K562 (cell line): ENCODE measurements around the gene ODAD4. TPM values are rescaled to one million over a fixed set of nuclear protein-coding genes. Genes with fewer than 3 reads are reported as not detected.

Experiments
- BRD9 ChIP-seq: fragments of 450-650 bp; IDR thresholded peaks from 2 replicates; pipeline ENCODE4 v1.6.1; 2018; ENCODE audit warnings: low read depth; ENCODE audit not compliant: partially characterized antibody
- CAMTA2 ChIP-seq: fragments of 250-450 bp; sonication (Bioruptor Pico); conservative IDR thresholded peaks from 2 replicates; pipeline ENCODE4 v1.5.1; 2022
- CC2D1A ChIP-seq: fragments of 450-650 bp; IDR thresholded peaks from 2 replicates; pipeline ENCODE4 v1.6.1; 2017; ENCODE audit warnings: mild to moderate bottlenecking
- MAX ChIP-seq: sonication (generic); formaldehyde crosslinking; IDR thresholded peaks from 2 replicates; pipeline ENCODE4 v1.9.0; 2022; ENCODE audit warnings: mild to moderate bottlenecking, missing genetic modification reagents
- MECOM ChIP-seq: fragments of 250-450 bp; sonication (Bioruptor Pico); IDR thresholded peaks from 2 replicates; pipeline ENCODE4 v1.8.0; 2022; ENCODE audit warnings: inconsistent platforms
- POLR2A ChIP-seq: fragments of 450-650 bp; conservative IDR thresholded peaks from 2 replicates; pipeline ENCODE4 v1.6.1; 2016
- RBBP5 ChIP-seq: fragments of 200-600 bp; sonication (generic); IDR thresholded peaks from 2 replicates; pipeline ENCODE4 v1.6.1; 2012; ENCODE audit warnings: borderline replicate concordance, mild to moderate bottlenecking, low read length, control low read depth, inconsistent platforms; ENCODE audit not compliant: insufficient read depth, poor library complexity, severe bottlenecking
- TAF15 ChIP-seq: fragments of 200-400 bp; formaldehyde crosslinking; IDR thresholded peaks from 2 replicates; pipeline ENCODE4 v1.6.1; 2017; ENCODE audit warnings: mild to moderate bottlenecking, low read depth, low read length, moderate library complexity
- ZNF217 ChIP-seq: sonication (generic); formaldehyde crosslinking; IDR thresholded peaks from 2 replicates; pipeline ENCODE4 v1.8.0; 2022; ENCODE audit warnings: mild to moderate bottlenecking, missing genetic modification reagents
- ZNF609 ChIP-seq: sonication (generic); formaldehyde crosslinking; IDR thresholded peaks from 2 replicates; pipeline ENCODE4 v1.8.1; 2023; ENCODE audit warnings: missing genetic modification reagents, mild to moderate bottlenecking, borderline replicate concordance
- polyA plus RNA-seq, 8 experiments: library from polyadenylated mRNA; depleted of rRNA in 4 of 8; stranded (reverse) in 5 of 8; unstranded in 3 of 8; fragments of >200 nt; fragmentation: Nextera tagmentation in 2 of 8; fragmentation: Illumina TruSeq in 1 of 8; extraction: Ambion mirVana in 2 of 8; extraction: Trizol in 1 of 8; gene quantifications; 2 replicates each; pipeline versions ENCODE4 v1.2.1 to v1.2.3, GENCODE V29; 2011 to 2014; ENCODE audit warnings: inconsistent platforms in 1 of 8, missing spikeins in 1 of 8
- total RNA-seq, 7 experiments: library from RNA; depleted of rRNA in 6 of 7; stranded (reverse); fragments of >200 nt in 6 of 7; fragmentation: Illumina TruSeq in 2 of 7; extraction: Trizol in 2 of 7; gene quantifications; 2 replicates each; pipeline versions ENCODE4 v1.2.1 to v1.2.3, GENCODE V29; 2011 to 2021; ENCODE audit warnings: low replicate concordance in 1 of 7
- TF ChIP-seq, protein P1 (sequence below): fragments of 250-450 bp; sonication (Bioruptor Pico); IDR thresholded peaks from 2 replicates; pipeline ENCODE4 v1.4.0; 2020

ODAD4 gene
- total and polyA plus RNA-seq, 9 of the 15 experiments (the other 6 are each of a cell fraction or from before 2014, with no cell fraction given), result 0.09 to 0.98 (median 0.51) TPM

GRCh38 chr17:41966463-41967140 lies 36.2 kb downstream of the ODAD4 start, which contains the start of gene CNP (continued):
- TF ChIP-seq ZNF609 (CRISPR knock-in tag), result no peak
- TF ChIP-seq BRD9, result no peak
- TF ChIP-seq ZNF217 (CRISPR knock-in tag), result no peak
- TF ChIP-seq, protein P1, sequence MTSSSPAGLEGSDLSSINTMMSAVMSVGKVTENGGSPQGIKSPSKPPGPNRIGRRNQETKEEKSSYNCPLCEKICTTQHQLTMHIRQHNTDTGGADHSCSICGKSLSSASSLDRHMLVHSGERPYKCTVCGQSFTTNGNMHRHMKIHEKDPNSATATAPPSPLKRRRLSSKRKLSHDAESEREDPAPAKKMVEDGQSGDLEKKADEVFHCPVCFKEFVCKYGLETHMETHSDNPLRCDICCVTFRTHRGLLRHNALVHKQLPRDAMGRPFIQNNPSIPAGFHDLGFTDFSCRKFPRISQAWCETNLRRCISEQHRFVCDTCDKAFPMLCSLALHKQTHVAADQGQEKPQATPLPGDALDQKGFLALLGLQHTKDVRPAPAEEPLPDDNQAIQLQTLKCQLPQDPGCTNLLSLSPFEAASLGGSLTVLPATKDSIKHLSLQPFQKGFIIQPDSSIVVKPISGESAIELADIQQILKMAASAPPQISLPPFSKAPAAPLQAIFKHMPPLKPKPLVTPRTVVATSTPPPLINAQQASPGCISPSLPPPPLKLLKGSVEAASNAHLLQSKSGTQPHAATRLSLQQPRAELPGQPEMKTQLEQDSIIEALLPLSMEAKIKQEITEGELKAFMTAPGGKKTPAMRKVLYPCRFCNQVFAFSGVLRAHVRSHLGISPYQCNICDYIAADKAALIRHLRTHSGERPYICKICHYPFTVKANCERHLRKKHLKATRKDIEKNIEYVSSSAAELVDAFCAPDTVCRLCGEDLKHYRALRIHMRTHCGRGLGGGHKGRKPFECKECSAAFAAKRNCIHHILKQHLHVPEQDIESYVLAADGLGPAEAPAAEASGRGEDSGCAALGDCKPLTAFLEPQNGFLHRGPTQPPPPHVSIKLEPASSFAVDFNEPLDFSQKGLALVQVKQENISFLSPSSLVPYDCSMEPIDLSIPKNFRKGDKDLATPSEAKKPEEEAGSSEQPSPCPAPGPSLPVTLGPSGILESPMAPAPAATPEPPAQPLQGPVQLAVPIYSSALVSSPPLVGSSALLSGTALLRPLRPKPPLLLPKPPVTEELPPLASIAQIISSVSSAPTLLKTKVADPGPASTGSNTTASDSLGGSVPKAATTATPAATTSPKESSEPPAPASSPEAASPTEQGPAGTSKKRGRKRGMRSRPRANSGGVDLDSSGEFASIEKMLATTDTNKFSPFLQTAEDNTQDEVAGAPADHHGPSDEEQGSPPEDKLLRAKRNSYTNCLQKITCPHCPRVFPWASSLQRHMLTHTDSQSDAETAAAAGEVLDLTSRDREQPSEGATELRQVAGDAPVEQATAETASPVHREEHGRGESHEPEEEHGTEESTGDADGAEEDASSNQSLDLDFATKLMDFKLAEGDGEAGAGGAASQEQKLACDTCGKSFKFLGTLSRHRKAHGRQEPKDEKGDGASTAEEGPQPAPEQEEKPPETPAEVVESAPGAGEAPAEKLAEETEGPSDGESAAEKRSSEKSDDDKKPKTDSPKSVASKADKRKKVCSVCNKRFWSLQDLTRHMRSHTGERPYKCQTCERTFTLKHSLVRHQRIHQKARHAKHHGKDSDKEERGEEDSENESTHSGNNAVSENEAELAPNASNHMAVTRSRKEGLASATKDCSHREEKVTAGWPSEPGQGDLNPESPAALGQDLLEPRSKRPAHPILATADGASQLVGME (CRISPR knock-in tag), result no peak
- peak; percentile 61 for TF ChIP-seq MAX (CRISPR knock-in tag)
- TF ChIP-seq CAMTA2 (CRISPR knock-in tag), result no peak
- TF ChIP-seq TAF15, result no peak
- no peak for TF ChIP-seq MECOM (CRISPR knock-in tag)
- TF ChIP-seq RBBP5, result peak; percentile 53
- TF ChIP-seq CC2D1A, result no peak
- peak; percentile 59 for TF ChIP-seq POLR2A
